GM12878 (cell line): ENCODE results near the gene MEIKIN. TPM values are rescaled to one million over a fixed set of nuclear protein-coding genes. Genes with fewer than 3 reads are reported as not detected.

Source experiments
- ATAC-seq: fragments of 200-7000 bp; cut with Tn5 transposase; 3 replicates; pipeline ENCODE4 v1.9.1; 2020; ENCODE audit warnings: mild to moderate bottlenecking, moderate library complexity
- BruUV-seq: library from RNA; stranded (reverse); fragments of 400-500 nt; replicated peaks from 2 replicates; lab custom pipeline; 2021; lab: Mats Ljungman, UMichigan
- CTCF ChIA-PET: fragments of 300-600 bp; sonication (Branson Sonifier 250); formaldehyde crosslinking; extraction: SDS; loops from one replicate; lab custom pipeline; 2021; ENCODE audit warnings: inconsistent platforms; lab: Yijun Ruan, JAX
- POLR2A ChIA-PET: fragments of 350-600 bp; formaldehyde crosslinking; extraction: SDS; loops from one replicate; lab custom pipeline; 2021; ENCODE audit warnings: inconsistent platforms; lab: Charles Lee
- RAD21 ChIA-PET: fragments of 300-600 bp; sonication (Branson Sonifier 250); formaldehyde crosslinking; loops from one replicate; lab custom pipeline; 2023; ENCODE audit warnings: antibody characterized with exemption; ENCODE audit not compliant: unreplicated experiment; lab: Charles Lee
- SMC1A ChIA-PET: fragments of 300-600 bp; sonication (Branson Sonifier 250); formaldehyde crosslinking; loops from one replicate; lab custom pipeline; 2023; ENCODE audit not compliant: unreplicated experiment, uncharacterized antibody; lab: Charles Lee
- DNase-seq: peaks from one replicate; pipeline ENCODE4 v3.0.0-alpha.2; 2011; ENCODE audit warnings: low read depth, low spot score
- FAIRE-seq: peaks from 3 replicates; lab custom pipeline; 2011; peaks lifted over from hg19 to GRCh38; lab: Jason Lieb, UNC
- H2AFZ ChIP-seq: 2 replicates; pipeline ENCODE4 v1.6.0; 2011; ENCODE audit warnings: low read depth, low read length, control low read depth; ENCODE audit not compliant: control insufficient read depth
- H3K27ac ChIP-seq: 2 replicates; pipeline ENCODE4 v1.5.1; 2011; ENCODE audit warnings: control low read depth; ENCODE audit not compliant: control insufficient read depth, insufficient read depth
- H3K27me3 ChIP-seq, 2 experiments: replicated peaks in 1 of 2; 2 replicates each; pipeline versions ENCODE4 v1.6.0 to v1.6.1; 2011; ENCODE audit warnings: low read length in 1 of 2; ENCODE audit not compliant: control insufficient read depth in 2 of 2, insufficient read depth in 2 of 2
- H3K36me3 ChIP-seq, 2 experiments: 2 replicates each; pipeline ENCODE4 v1.5.1; 2011; ENCODE audit warnings: low read length in 1 of 2; ENCODE audit not compliant: control insufficient read depth in 2 of 2, insufficient read depth in 2 of 2
- H3K4me1 ChIP-seq: 2 replicates; pipeline ENCODE4 v1.6.1; 2011; ENCODE audit warnings: mild to moderate bottlenecking, low read length, moderate library complexity, mixed read lengths; ENCODE audit not compliant: control insufficient read depth, insufficient read depth
- H3K4me2 ChIP-seq: 2 replicates; pipeline ENCODE4 v1.6.0; 2011; ENCODE audit warnings: control low read depth; ENCODE audit not compliant: control insufficient read depth, insufficient read depth
- H3K4me3 ChIP-seq: fragments of 200-600 bp; sonication (generic); 2 replicates; pipeline ENCODE4 v1.5.1; 2016
- H3K79me2 ChIP-seq: 2 replicates; pipeline ENCODE4 v1.6.0; 2011; ENCODE audit warnings: low read length; ENCODE audit not compliant: control insufficient read depth, insufficient read depth
- H3K9ac ChIP-seq: 2 replicates; pipeline ENCODE4 v1.8.0; 2011; ENCODE audit warnings: low read length, control low read depth, mixed read lengths; ENCODE audit not compliant: control insufficient read depth, insufficient read depth
- H3K9me3 ChIP-seq: replicated peaks from 3 replicates; pipeline ENCODE4 v1.5.1; 2011; ENCODE audit warnings: mild to moderate bottlenecking, low read length; ENCODE audit not compliant: control insufficient read depth, insufficient read depth
- H4K20me1 ChIP-seq: 2 replicates; pipeline ENCODE4 v1.6.0; 2011; ENCODE audit not compliant: control insufficient read depth, insufficient read depth
- BMI1 ChIP-seq: fragments of 450-650 bp; IDR thresholded peaks from 2 replicates; pipeline ENCODE4 v1.6.1; 2016; ENCODE audit warnings: mild to moderate bottlenecking, moderate library complexity, borderline replicate concordance
- ETV6 ChIP-seq, 2 experiments: fragments of 450-650 bp in 1 of 2; IDR thresholded peaks in 1 of 2; conservative IDR thresholded peaks in 1 of 2; 2 replicates each; pipeline ENCODE4 v1.6.1; 2014; ENCODE audit warnings: antibody characterized with exemption in 1 of 2, borderline replicate concordance in 1 of 2, low read depth in 1 of 2, mild to moderate bottlenecking in 1 of 2, moderate library complexity in 1 of 2
- PML ChIP-seq: IDR thresholded peaks from 2 replicates; pipeline ENCODE4 v1.6.1; 2012; ENCODE audit warnings: low read length, inconsistent platforms
- RCOR1 ChIP-seq: conservative IDR thresholded peaks from 2 replicates; pipeline ENCODE4 v1.6.1; 2012; ENCODE audit warnings: low read depth, low read length, improper control_type of control experiment
- WGBS: methylation state at CpG from one replicate; pipeline ENCODE4 v1.1.6; 2016; ENCODE audit warnings: low lambda C conversion rate; ENCODE audit not compliant: insufficient replicate concordance, insufficient coverage; ENCODE audit errors: missing lambda C conversion rate; 5-methylcytosine and 5-hydroxymethylcytosine counted together
- in situ Hi-C: fragments of 300-500 bp; cut with MboI; formaldehyde crosslinking; loops from 9 replicates; pipeline ENCODE4 v1.14.3; 2018; ENCODE audit warnings: mixed read lengths
- intact Hi-C: fragments of 100-400 bp; cut with micrococcal nuclease; formaldehyde crosslinking; loops from one replicate; pipeline ENCODE4 v1.14.2; 2022; ENCODE audit not compliant: unreplicated experiment
- polyA plus RNA-seq, 11 experiments: library from polyadenylated mRNA; depleted of rRNA in 4 of 11; unstranded in 6 of 11; stranded (reverse) in 5 of 11; fragments of >200 nt; fragmentation: Nextera tagmentation in 4 of 11; fragmentation: Illumina TruSeq in 1 of 11; extraction: Ambion mirVana in 4 of 11; extraction: Trizol in 1 of 11; gene quantifications; 1 replicate in 1 of 11; 2 replicates in 10 of 11; pipeline versions ENCODE4 v1.2.1 to v1.2.3, GENCODE V29; 2011 to 2016; ENCODE audit warnings: inconsistent platforms in 2 of 11, missing spikeins in 2 of 11, low read depth in 1 of 11
- total RNA-seq, 4 experiments: library from RNA; depleted of rRNA in 3 of 4; stranded (reverse); fragments of >200 nt in 3 of 4; fragmentation: Illumina TruSeq in 1 of 4; extraction: Trizol in 1 of 4; gene quantifications; 2 replicates each; pipeline versions ENCODE4 v1.2.1 to v1.2.3, GENCODE V29; 2013 to 2021
- TF ChIP-seq, protein P1 (sequence below): IDR thresholded peaks from 2 replicates; pipeline ENCODE4 v1.6.1; 2011; ENCODE audit warnings: low read depth, mild to moderate bottlenecking, low read length, moderate library complexity, borderline replicate concordance; ENCODE audit errors: extremely low read depth
- TF ChIP-seq, protein P2 (sequence below): IDR thresholded peaks from 2 replicates; pipeline ENCODE4 v1.6.1; 2011; ENCODE audit warnings: low read depth, low read length, improper control_type of control experiment, borderline replicate concordance

Gene MEIKIN
- total and polyA plus RNA-seq, 10 of the 15 experiments (the other 5 are each of a cell fraction or from before 2014, with no cell fraction given), result not detected

DNA sequence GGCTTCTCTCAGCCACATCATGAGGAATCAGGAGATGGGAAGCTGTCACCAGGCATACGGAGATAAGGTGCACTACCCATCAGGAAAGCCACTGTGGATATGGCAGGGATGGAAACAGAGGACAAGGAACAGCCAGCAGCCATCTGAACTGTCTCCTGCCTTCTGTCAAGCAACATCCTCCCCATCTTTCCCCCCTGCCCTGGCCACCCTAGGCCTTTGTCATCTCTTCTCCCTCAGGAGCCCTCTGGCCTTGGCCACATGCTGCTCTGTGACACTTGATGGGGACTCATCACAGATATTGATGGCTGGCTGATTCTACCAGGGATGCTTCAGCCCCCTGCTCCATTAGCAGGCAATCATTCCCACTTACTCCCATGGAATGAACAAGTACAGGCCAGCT lies 21.1 kb upstream of the MEIKIN start:
- no peaks in the 10 kb centered on the region for H3K79me2 ChIP-seq
- ChIA-PET RAD21 (no interaction called here), CTCF (interaction anchor here (1.8 kb wide), 1 partner anchor 377 kb away, joined by 6 read pairs; no protein-coding TSS in a partner anchor), SMC1A (no interaction called here), POLR2A (no interaction called here)
- no peaks in the 10 kb centered on the region; a peak in 2 of 4 replicates for H3K27me3 ChIP-seq
- no peak overlapping the region for H3K27ac ChIP-seq
- no TSS peak for BruUV-seq
- in situ Hi-C loops, result no loop called here
- H3K9me3 ChIP-seq, result no peaks in the 10 kb centered on the region
- no peak overlapping the region for H3K9ac ChIP-seq
- H4K20me1 ChIP-seq, result no peaks in the 10 kb centered on the region
- TF ChIP-seq, protein P1, sequence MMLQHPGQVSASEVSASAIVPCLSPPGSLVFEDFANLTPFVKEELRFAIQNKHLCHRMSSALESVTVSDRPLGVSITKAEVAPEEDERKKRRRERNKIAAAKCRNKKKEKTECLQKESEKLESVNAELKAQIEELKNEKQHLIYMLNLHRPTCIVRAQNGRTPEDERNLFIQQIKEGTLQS, result no peak
- no peak for TF ChIP-seq PML
- no peak for TF ChIP-seq BMI1
- TF ChIP-seq ETV6 (conservative IDR thresholded peaks at IDR 0.05 in 1 of 2, IDR thresholded peaks at IDR 0.05 in 1 of 2; ENCODE audit: borderline replicate concordance in 1 of 2, low read depth in 1 of 2), result no peak
- no peak for TF ChIP-seq RCOR1
- TF ChIP-seq, protein P2, sequence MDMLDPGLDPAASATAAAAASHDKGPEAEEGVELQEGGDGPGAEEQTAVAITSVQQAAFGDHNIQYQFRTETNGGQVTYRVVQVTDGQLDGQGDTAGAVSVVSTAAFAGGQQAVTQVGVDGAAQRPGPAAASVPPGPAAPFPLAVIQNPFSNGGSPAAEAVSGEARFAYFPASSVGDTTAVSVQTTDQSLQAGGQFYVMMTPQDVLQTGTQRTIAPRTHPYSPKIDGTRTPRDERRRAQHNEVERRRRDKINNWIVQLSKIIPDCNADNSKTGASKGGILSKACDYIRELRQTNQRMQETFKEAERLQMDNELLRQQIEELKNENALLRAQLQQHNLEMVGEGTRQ, result no peak
- DNase-seq (no peak), FAIRE-seq (no peak), ATAC-seq (no peak)
- H3K36me3 ChIP-seq, result no peaks in the 10 kb centered on the region
- H3K4me2 ChIP-seq, result no peak overlapping the region
- H3K4me3 ChIP-seq, result no peak overlapping the region
- intact Hi-C loops, result no loop called here
- WGBS, result 70% methylated on average over 1 of the region's 1 CpG
- no peak overlapping the region for H2AFZ ChIP-seq
- no peaks in the 10 kb centered on the region for H3K4me1 ChIP-seq
